Vagina (tissue), 2 donors: ENCODE data around the gene CAST. TPM values are rescaled to one million over a fixed set of nuclear protein-coding genes. Genes with fewer than 3 reads are reported as not detected.

Experiments used
- DNase-seq, 2 donors: peaks; one replicate each; pipeline ENCODE4 v3.0.0-alpha.2; 2017; ENCODE audit errors: extremely low spot score in 2 of 2
- H3K27ac ChIP-seq: fragments of 200-600 bp; sonication (generic); one replicate; pipeline ENCODE4 v1.5.1; 2019
- H3K27me3 ChIP-seq: fragments of 200-600 bp; sonication (generic); one replicate; pipeline ENCODE4 v1.5.1; 2019
- H3K36me3 ChIP-seq, 2 donors: fragments of 200-600 bp; sonication (generic); one replicate each; pipeline ENCODE4 v1.5.1; 2017 to 2019
- H3K4me1 ChIP-seq: fragments of 200-600 bp; sonication (generic); one replicate; pipeline ENCODE4 v1.5.1; 2019
- H3K4me3 ChIP-seq, 2 donors: fragments of 200-600 bp; sonication (generic); 1 replicate in 1 of 2; 2 replicates in 1 of 2; pipeline ENCODE4 v1.5.1; 2016 to 2019
- H3K9me3 ChIP-seq: fragments of 200-600 bp; sonication (generic); one replicate; pipeline ENCODE4 v1.5.1; 2019
- POLR2A ChIP-seq, 2 donors: fragments of 450-650 bp; IDR thresholded peaks; one replicate each; pipeline ENCODE4 v1.6.1; 2017; ENCODE audit warnings: antibody characterized with exemption in 2 of 2, mild to moderate bottlenecking in 2 of 2, moderate library complexity in 2 of 2
- POLR2AphosphoS5 ChIP-seq, 2 donors: sonication (generic); formaldehyde crosslinking; IDR thresholded peaks; one replicate each; pipeline ENCODE4 v1.9.0; 2017; ENCODE audit warnings: antibody characterized with exemption in 2 of 2, mild to moderate bottlenecking in 2 of 2, low read depth in 1 of 2; ENCODE audit not compliant: insufficient read depth in 1 of 2
- intact Hi-C: fragments of 100-400 bp; cut with DNase I; formaldehyde crosslinking; loops from one replicate; pipeline ENCODE4 v1.15.1; 2023
- total RNA-seq: library from RNA; depleted of rRNA; stranded (reverse); fragments of >200 nt; gene quantifications from one replicate; pipeline ENCODE4 v1.2.3, GENCODE V29; 2016
- TF ChIP-seq, protein P1 (sequence below), 3 experiments: fragments of 450-650 bp in 2 of 3; fragments of 200-600 bp in 1 of 3; sonication (generic) in 1 of 3; IDR thresholded peaks; one replicate each; pipeline ENCODE4 v1.5.1; 2017 to 2019; ENCODE audit warnings: antibody characterized with exemption in 3 of 3, mild to moderate bottlenecking in 2 of 3, moderate library complexity in 2 of 3

CAST gene
- total RNA-seq, 1 donor from 2014 or later: 309 TPM

GRCh38 chr5:96755851-96756250 is 93.7 kb downstream of the CAST start:
- peaks cover 0 to 82% of the 10 kb centered on the region in 2 donors for H3K36me3 ChIP-seq
- H3K4me3 ChIP-seq: no peak overlapping the region
- TF ChIP-seq POLR2A (IDR thresholded peaks at IDR 0.05) (no peak), POLR2AphosphoS5 (IDR thresholded peaks at IDR 0.05; ENCODE audit: insufficient read depth in 1 of 2, low read depth in 1 of 2) (no peak)
- TF ChIP-seq, protein P1, sequence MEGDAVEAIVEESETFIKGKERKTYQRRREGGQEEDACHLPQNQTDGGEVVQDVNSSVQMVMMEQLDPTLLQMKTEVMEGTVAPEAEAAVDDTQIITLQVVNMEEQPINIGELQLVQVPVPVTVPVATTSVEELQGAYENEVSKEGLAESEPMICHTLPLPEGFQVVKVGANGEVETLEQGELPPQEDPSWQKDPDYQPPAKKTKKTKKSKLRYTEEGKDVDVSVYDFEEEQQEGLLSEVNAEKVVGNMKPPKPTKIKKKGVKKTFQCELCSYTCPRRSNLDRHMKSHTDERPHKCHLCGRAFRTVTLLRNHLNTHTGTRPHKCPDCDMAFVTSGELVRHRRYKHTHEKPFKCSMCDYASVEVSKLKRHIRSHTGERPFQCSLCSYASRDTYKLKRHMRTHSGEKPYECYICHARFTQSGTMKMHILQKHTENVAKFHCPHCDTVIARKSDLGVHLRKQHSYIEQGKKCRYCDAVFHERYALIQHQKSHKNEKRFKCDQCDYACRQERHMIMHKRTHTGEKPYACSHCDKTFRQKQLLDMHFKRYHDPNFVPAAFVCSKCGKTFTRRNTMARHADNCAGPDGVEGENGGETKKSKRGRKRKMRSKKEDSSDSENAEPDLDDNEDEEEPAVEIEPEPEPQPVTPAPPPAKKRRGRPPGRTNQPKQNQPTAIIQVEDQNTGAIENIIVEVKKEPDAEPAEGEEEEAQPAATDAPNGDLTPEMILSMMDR (IDR thresholded peaks at IDR 0.05): no peak
- no peak for DNase-seq
- no peaks in the 10 kb centered on the region for H3K27me3 ChIP-seq
- no peak overlapping the region for H3K27ac ChIP-seq
- H3K9me3 ChIP-seq: no peaks in the 10 kb centered on the region
- intact Hi-C loops: loop anchor here (10.0 kb wide), 1 partner anchor 409 kb away; no protein-coding TSS in a partner anchor
- no peaks in the 10 kb centered on the region for H3K4me1 ChIP-seq

DNA sequence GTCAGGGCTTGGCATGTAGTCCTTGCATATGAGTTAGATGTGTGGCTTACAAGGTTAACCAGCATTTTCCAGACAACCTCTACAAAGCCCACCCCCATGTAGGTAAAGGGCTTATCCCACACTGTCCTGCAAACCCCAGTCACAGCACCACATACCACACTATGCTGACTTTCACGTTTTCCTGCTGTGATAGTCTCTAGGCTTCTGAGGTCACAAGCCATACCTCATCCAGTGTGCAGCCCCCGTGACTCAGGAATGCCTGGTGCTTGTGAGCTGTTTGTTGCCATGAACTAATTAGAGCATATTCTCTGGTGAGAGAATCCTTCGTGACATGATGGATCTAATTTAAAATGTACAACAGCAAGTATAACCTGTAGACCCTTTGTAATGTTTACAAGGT is 94.8 kb downstream of the CAST start:
- no peak for DNase-seq
- H3K27me3 ChIP-seq: no peaks in the 10 kb centered on the region
- TF ChIP-seq POLR2AphosphoS5 (IDR thresholded peaks at IDR 0.05; ENCODE audit: insufficient read depth in 1 of 2, low read depth in 1 of 2) (no peak), POLR2A (IDR thresholded peaks at IDR 0.05) (no peak)
- TF ChIP-seq, protein P1 (IDR thresholded peaks at IDR 0.05): no peak
- no peak overlapping the region for H3K27ac ChIP-seq
- H3K36me3 ChIP-seq: peaks cover 0 to 85% of the 10 kb centered on the region in 2 donors
- H3K4me3 ChIP-seq: no peak overlapping the region
- no peaks in the 10 kb centered on the region for H3K4me1 ChIP-seq
- H3K9me3 ChIP-seq: no peaks in the 10 kb centered on the region
- intact Hi-C loops: loop anchor here (10.0 kb wide), 1 partner anchor 408 kb away; no protein-coding TSS in a partner anchor

GRCh38 chr5:96758621-96759020 is 96.4 kb downstream of the CAST start:
- Histone ChIP-seq H3K4me3 (no peak overlapping the region), H3K27ac (no peak overlapping the region), H3K9me3 (no peaks in the 10 kb centered on the region), H3K36me3 (peaks cover 0 to 89% of the 10 kb centered on the region in 2 donors), H3K27me3 (no peaks in the 10 kb centered on the region), H3K4me1 (no peaks in the 10 kb centered on the region)
- DNase-seq: no peak
- TF ChIP-seq POLR2A (IDR thresholded peaks at IDR 0.05) (no peak), POLR2AphosphoS5 (IDR thresholded peaks at IDR 0.05; ENCODE audit: insufficient read depth in 1 of 2, low read depth in 1 of 2) (no peak)
- TF ChIP-seq, protein P1 (IDR thresholded peaks at IDR 0.05): no peak
- intact Hi-C loops: loop anchor here (10.0 kb wide), 1 partner anchor 406 kb away; no protein-coding TSS in a partner anchor

DNA sequence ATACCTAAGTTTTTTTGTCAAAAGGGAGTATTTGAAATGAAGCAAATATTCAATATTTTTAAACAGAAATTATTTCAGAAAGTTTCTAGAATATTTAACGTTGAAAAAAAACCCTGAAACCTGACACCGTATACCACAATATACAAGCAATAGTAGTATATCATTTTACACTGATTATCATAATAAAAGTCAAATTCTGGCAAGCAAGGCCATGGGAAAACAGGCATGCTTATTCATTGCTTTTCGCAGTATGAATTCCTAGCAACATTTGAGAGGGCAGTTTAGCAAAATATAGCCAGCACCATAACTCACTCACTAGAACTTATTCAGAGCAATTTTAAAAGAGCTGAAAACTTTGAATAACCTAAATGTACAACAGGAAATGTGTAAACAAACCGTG is 99.4 kb downstream of the CAST start:
- Histone ChIP-seq H3K4me3 (no peak overlapping the region), H3K4me1 (no peaks in the 10 kb centered on the region), H3K27me3 (no peaks in the 10 kb centered on the region), H3K36me3 (peaks cover 0 to 88% of the 10 kb centered on the region in 2 donors), H3K27ac (no peak overlapping the region), H3K9me3 (no peaks in the 10 kb centered on the region)
- no peak for DNase-seq
- TF ChIP-seq POLR2AphosphoS5 (IDR thresholded peaks at IDR 0.05; ENCODE audit: insufficient read depth in 1 of 2, low read depth in 1 of 2) (no peak), POLR2A (IDR thresholded peaks at IDR 0.05) (no peak)
- TF ChIP-seq, protein P1 (IDR thresholded peaks at IDR 0.05): no peak
- intact Hi-C loops: no loop called here

GRCh38 chr5:96763026-96763425 is 100.8 kb downstream of the CAST start:
- DNase-seq: no peak
- intact Hi-C loops: no loop called here
- Histone ChIP-seq H3K4me3 (no peak overlapping the region), H3K4me1 (no peaks in the 10 kb centered on the region), H3K27ac (no peak overlapping the region), H3K36me3 (peaks cover 0 to 88% of the 10 kb centered on the region in 2 donors), H3K9me3 (no peaks in the 10 kb centered on the region), H3K27me3 (no peaks in the 10 kb centered on the region)
- TF ChIP-seq, protein P1 (IDR thresholded peaks at IDR 0.05): no peak
- TF ChIP-seq POLR2A (IDR thresholded peaks at IDR 0.05) (no peak), POLR2AphosphoS5 (IDR thresholded peaks at IDR 0.05; ENCODE audit: insufficient read depth in 1 of 2, low read depth in 1 of 2) (no peak)
